SK-N-MC (cell line): Measurements from ENCODE around the gene LGR5.
"Not testable (repeated sequence)": the region's sequence is repeated elsewhere in the genome, so short reads cannot be mapped to it uniquely, and the experiment has no call there.

Source experiments
- DNase-seq: peaks from one replicate; pipeline ENCODE4 v3.0.0-alpha.2; 2011; ENCODE audit warnings: low read depth, low spot score
- H3K27ac ChIP-seq: fragments of 200-600 bp; sonication (generic); 2 replicates; pipeline ENCODE4 v1.5.1; 2016; ENCODE audit warnings: mixed run types
- H3K36me3 ChIP-seq: fragments of 200-600 bp; sonication (generic); 2 replicates; pipeline ENCODE4 v1.6.1; 2017; ENCODE audit warnings: antibody characterized with exemption, low read length, mixed read lengths; ENCODE audit not compliant: insufficient read depth
- H3K4me3 ChIP-seq: fragments of 200-600 bp; sonication (generic); 2 replicates; pipeline ENCODE4 v1.5.1; 2016
- H3K9ac ChIP-seq: fragments of 200-600 bp; sonication (generic); 2 replicates; pipeline ENCODE4 v1.8.0; 2017; ENCODE audit warnings: mixed run types, mixed read lengths; ENCODE audit not compliant: insufficient read length
- H3K9me3 ChIP-seq: fragments of 200-600 bp; sonication (generic); 2 replicates; pipeline ENCODE4 v1.6.1; 2017; ENCODE audit warnings: low read depth, mild to moderate bottlenecking, antibody characterized with exemption, low read length, moderate library complexity, mixed read lengths
- EZH2 ChIP-seq: fragments of 200-600 bp; sonication (generic); IDR thresholded peaks from one replicate; pipeline ENCODE4 v1.6.1; 2017; ENCODE audit warnings: antibody characterized with exemption
- FOXP2 ChIP-seq: optimal IDR thresholded peaks from 2 replicates; pipeline ENCODE3; 2011; ENCODE audit warnings: mild to moderate bottlenecking, moderate library complexity; ENCODE audit not compliant: insufficient read depth; ENCODE audit errors: extremely low read length, control extremely low read depth
- POLR2AphosphoS5 ChIP-seq: IDR thresholded peaks from 2 replicates; pipeline ENCODE4 v1.6.1; 2012; ENCODE audit warnings: mild to moderate bottlenecking, low read depth, low read length, borderline replicate concordance

LGR5 gene

GRCh38 chr12:71538807-71539206 is 99.2 kb downstream of the LGR5 start:
- Histone ChIP-seq H3K27ac (no peak overlapping the region), H3K9ac (no peak overlapping the region), H3K4me3 (no peak overlapping the region), H3K36me3 (no peaks in the 10 kb centered on the region), H3K9me3 (no peaks in the 10 kb centered on the region)
- DNase-seq = no peak
- no peak for TF ChIP-seq POLR2AphosphoS5
- TF ChIP-seq EZH2 = no peak
- TF ChIP-seq FOXP2 = no peak

- H3K9me3 ChIP-seq = no peaks in the 10 kb centered on the region
- TF ChIP-seq FOXP2 = no peak
- no peak for TF ChIP-seq POLR2AphosphoS5
- TF ChIP-seq EZH2 = no peak
- H3K27ac ChIP-seq = no peak overlapping the region
- H3K36me3 ChIP-seq = no peaks in the 10 kb centered on the region
- DNase-seq = no peak
- no peak overlapping the region for H3K9ac ChIP-seq
- no peak overlapping the region for H3K4me3 ChIP-seq
Observed at GRCh38 chr12:71541583-71541982, 102.0 kb downstream of the LGR5 start.

GRCh38 chr12:71546322-71546861 is 106.8 kb downstream of the LGR5 start:
- Histone ChIP-seq H3K9me3 (no peaks in the 10 kb centered on the region), H3K27ac (no peak overlapping the region), H3K9ac (no peak overlapping the region), H3K36me3 (no peaks in the 10 kb centered on the region), H3K4me3 (no peak overlapping the region)
- DNase-seq = no peak
- no peak for TF ChIP-seq POLR2AphosphoS5
- no peak for TF ChIP-seq EZH2
- TF ChIP-seq FOXP2 = no peak

DNA sequence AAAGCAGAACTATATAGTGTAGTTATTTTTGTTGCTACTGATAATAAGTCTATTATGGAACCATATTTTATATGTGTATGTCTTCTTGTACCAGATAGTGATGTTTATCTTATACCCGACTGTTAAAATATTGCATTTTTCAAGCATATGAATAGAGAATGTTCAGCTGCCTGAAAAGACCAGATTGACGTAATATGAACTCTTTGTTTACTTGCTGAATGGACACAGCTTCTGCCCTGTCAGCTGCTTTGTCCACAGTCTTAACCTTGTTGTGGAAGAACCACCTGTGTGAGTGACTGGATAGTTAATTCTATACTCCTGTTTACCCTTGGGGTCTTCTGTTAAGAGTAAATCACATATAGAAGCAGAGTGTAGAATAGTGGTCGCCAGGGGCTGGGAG is 109.3 kb downstream of the LGR5 start:
- H3K9ac ChIP-seq = no peak overlapping the region
- H3K36me3 ChIP-seq = no peaks in the 10 kb centered on the region
- H3K9me3 ChIP-seq = no peaks in the 10 kb centered on the region
- TF ChIP-seq EZH2 (no peak), POLR2AphosphoS5 (no peak), FOXP2 (no peak)
- H3K4me3 ChIP-seq = no peak overlapping the region
- no peak for DNase-seq
- no peak overlapping the region for H3K27ac ChIP-seq

DNA sequence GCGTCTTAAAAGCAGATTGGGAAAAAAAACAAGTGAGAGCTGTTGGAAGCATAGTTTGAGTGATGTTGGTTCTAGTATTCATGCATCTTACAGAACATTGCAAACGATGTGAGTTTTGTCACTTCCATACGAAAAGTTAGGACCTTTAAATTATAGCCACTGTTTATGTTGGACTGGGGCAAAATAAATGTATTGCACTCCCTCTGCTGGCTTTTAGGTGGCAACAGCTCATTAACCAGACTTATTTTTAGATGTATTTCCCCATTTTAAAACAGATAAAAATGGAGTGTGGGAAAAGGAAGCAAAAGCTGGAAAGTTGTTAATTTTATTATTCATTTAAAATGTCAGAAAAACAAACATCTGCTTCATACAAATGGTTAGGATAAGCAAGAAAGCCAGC is 111.9 kb downstream of the LGR5 start:
- Histone ChIP-seq H3K9me3 (no peaks in the 10 kb centered on the region), H3K4me3 (no peak overlapping the region), H3K9ac (no peak overlapping the region), H3K36me3 (no peaks in the 10 kb centered on the region), H3K27ac (no peak overlapping the region)
- no peak for DNase-seq
- TF ChIP-seq EZH2 (no peak), FOXP2 (no peak), POLR2AphosphoS5 (no peak)

DNA sequence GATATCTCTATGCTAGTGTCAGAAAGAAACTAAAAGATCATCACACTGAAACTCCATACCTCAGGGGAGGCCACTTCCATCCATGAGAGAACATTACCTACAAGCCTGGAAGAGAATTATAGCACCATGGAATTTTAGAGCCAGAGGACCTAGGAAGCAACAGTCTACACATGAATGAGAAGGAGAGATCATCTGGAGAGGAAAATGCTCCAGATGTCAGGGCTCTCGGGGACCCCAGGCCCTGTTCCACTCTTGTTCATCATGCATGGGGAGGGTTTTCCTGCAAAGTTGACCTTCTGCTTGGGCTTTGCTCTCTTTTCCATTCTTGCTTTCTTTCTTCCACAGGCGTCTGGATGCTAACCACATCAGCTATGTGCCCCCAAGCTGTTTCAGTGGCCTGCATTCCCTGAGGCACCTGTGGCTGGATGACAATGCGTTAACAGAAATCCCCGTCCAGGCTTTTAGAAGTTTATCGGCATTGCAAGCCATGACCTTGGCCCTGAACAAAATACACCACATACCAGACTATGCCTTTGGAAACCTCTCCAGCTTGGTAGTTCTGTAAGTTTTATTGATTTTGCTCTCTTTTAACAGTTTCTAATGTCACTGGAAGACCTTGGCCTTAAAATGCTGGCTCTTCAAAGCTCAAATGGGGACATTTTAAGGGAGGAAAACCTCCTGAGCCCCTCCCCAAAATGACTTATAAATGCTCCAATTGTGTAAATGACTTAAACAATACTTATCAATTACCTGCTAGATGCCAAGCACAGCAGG is 113.3 kb downstream of the LGR5 start:
- no peak for TF ChIP-seq POLR2AphosphoS5
- no peak for TF ChIP-seq FOXP2
- TF ChIP-seq EZH2 = no peak
- Histone ChIP-seq H3K9me3 (no peaks in the 10 kb centered on the region), H3K27ac (no peak overlapping the region), H3K36me3 (no peaks in the 10 kb centered on the region), H3K9ac (no peak overlapping the region), H3K4me3 (no peak overlapping the region)
- no peak for DNase-seq

GRCh38 chr12:71555191-71555590 is 115.6 kb downstream of the LGR5 start:
- no peak overlapping the region for H3K4me3 ChIP-seq
- no peaks in the 10 kb centered on the region for H3K36me3 ChIP-seq
- no peak overlapping the region for H3K9ac ChIP-seq
- no peak for DNase-seq
- no peak overlapping the region for H3K27ac ChIP-seq
- TF ChIP-seq EZH2 (no peak), POLR2AphosphoS5 (no peak), FOXP2 (no peak)
- H3K9me3 ChIP-seq = no peaks in the 10 kb centered on the region

- H3K36me3 ChIP-seq, DNase-seq, H3K9me3 ChIP-seq, H3K4me3 ChIP-seq, H3K9ac ChIP-seq, H3K27ac ChIP-seq: not testable (repeated sequence)
Observed at GRCh38 chr12:71555789-71556188, 116.2 kb downstream of the LGR5 start.

DNA sequence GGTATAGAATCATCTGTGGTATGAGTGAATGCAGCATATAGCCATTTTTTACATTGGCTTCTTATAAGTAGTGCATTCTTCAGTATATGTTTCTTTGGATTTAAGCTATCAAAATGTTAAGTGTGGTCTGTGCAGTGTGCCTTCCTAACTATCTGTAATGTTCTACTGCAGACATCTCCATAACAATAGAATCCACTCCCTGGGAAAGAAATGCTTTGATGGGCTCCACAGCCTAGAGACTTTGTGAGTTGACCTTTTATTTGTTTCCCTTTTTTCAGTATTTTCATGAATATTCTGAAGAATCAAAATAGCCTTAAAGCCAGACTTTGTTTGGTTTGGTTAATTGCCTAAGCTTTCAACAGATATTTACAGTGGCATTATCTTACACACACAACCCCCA is 116.8 kb downstream of the LGR5 start:
- Histone ChIP-seq H3K27ac (no peak overlapping the region), H3K9me3 (no peaks in the 10 kb centered on the region), H3K4me3 (no peak overlapping the region), H3K9ac (no peak overlapping the region), H3K36me3 (no peaks in the 10 kb centered on the region)
- DNase-seq = no peak
- TF ChIP-seq EZH2 = no peak
- TF ChIP-seq POLR2AphosphoS5 = no peak
- no peak for TF ChIP-seq FOXP2
